Ectodermal cell (in vitro differentiated cells): ENCODE results near the gene IL2RA.
"Not testable (repeated sequence)": the region's sequence is repeated elsewhere in the genome, so short reads cannot be mapped to it uniquely, and the experiment has no call there.

Source experiments
- H3K27ac ChIP-seq: 2 replicates; pipeline ENCODE4 v1.7.0; 2013; ENCODE audit warnings: mild to moderate bottlenecking, low read depth, low read length; ENCODE audit not compliant: insufficient read depth, poor library complexity, severe bottlenecking
- H3K27me3 ChIP-seq: 2 replicates; pipeline ENCODE4 v1.7.0; 2013; ENCODE audit warnings: mild to moderate bottlenecking, low read length; ENCODE audit not compliant: insufficient read depth, control insufficient read depth, poor library complexity, severe bottlenecking
- H3K36me3 ChIP-seq: one replicate; pipeline ENCODE4 v1.7.0; 2013; ENCODE audit warnings: low read length; ENCODE audit not compliant: control insufficient read depth, insufficient read depth
- H3K4me1 ChIP-seq: one replicate; pipeline ENCODE4 v1.7.0; 2013; ENCODE audit warnings: low read length; ENCODE audit not compliant: control insufficient read depth, insufficient read depth
- H3K4me3 ChIP-seq: 2 replicates; pipeline ENCODE4 v1.7.0; 2013; ENCODE audit warnings: low read depth, low read length, control low read depth; ENCODE audit not compliant: insufficient read depth
- H3K9me3 ChIP-seq: 2 replicates; pipeline ENCODE4 v1.7.0; 2013; ENCODE audit warnings: mild to moderate bottlenecking, low read length, moderate library complexity; ENCODE audit not compliant: control insufficient read depth
- WGBS, 2 experiments: methylation state at CpG; one replicate each; pipeline ENCODE4 v1.1.7; 2013; ENCODE audit warnings: missing lambda C conversion rate in 2 of 2; 5-methylcytosine and 5-hydroxymethylcytosine counted together

The IL2RA gene

GRCh38 chr10:6048281-6049030 is 13.7 kb downstream of the IL2RA start:
- 93 to 95% methylated on average over 7 of the region's 7 CpGs for WGBS, 2 experiments
- no peaks in the 10 kb centered on the region for H3K36me3 ChIP-seq
- no peak overlapping the region for H3K4me3 ChIP-seq
- no peaks in the 10 kb centered on the region for H3K9me3 ChIP-seq
- H3K27ac ChIP-seq: no peak overlapping the region
- H3K27me3 ChIP-seq: no peaks in the 10 kb centered on the region
- no peaks in the 10 kb centered on the region for H3K4me1 ChIP-seq

GRCh38 chr10:6047847-6048246 is 14.3 kb downstream of the IL2RA start:
- Histone ChIP-seq H3K9me3 (no peaks in the 10 kb centered on the region), H3K4me3 (no peak overlapping the region), H3K4me1 (no peaks in the 10 kb centered on the region), H3K27ac (no peak overlapping the region), H3K36me3 (no peaks in the 10 kb centered on the region), H3K27me3 (no peaks in the 10 kb centered on the region)
- 94 to 97% methylated on average over 7 of the region's 7 CpGs for WGBS, 2 experiments

GRCh38 chr10:6046773-6047611 is 15.2 kb downstream of the IL2RA start:
- H3K36me3 ChIP-seq: no peaks in the 10 kb centered on the region
- H3K27me3 ChIP-seq: no peaks in the 10 kb centered on the region
- WGBS, 2 experiments: 91 to 93% methylated on average over 11 to 13 of the region's 14 CpGs
- no peaks in the 10 kb centered on the region for H3K9me3 ChIP-seq
- no peak overlapping the region for H3K27ac ChIP-seq
- H3K4me1 ChIP-seq: no peaks in the 10 kb centered on the region
- no peak overlapping the region for H3K4me3 ChIP-seq

- no peaks in the 10 kb centered on the region for H3K4me1 ChIP-seq
- 86% methylated on average over 9 of the region's 9 CpGs for WGBS, 2 experiments
- no peak overlapping the region for H3K4me3 ChIP-seq
- no peaks in the 10 kb centered on the region for H3K36me3 ChIP-seq
- H3K27ac ChIP-seq: no peak overlapping the region
- no peaks in the 10 kb centered on the region for H3K9me3 ChIP-seq
- H3K27me3 ChIP-seq: no peaks in the 10 kb centered on the region
Measured at GRCh38 chr10:6045878-6046772, 16.0 kb downstream of the IL2RA start.

GRCh38 chr10:6045314-6045848 is 16.8 kb downstream of the IL2RA start:
- no peaks in the 10 kb centered on the region for H3K4me1 ChIP-seq
- no peak overlapping the region for H3K4me3 ChIP-seq
- no peaks in the 10 kb centered on the region for H3K27me3 ChIP-seq
- H3K9me3 ChIP-seq: no peaks in the 10 kb centered on the region
- 78 to 83% methylated on average over 5 to 8 of the region's 8 CpGs for WGBS, 2 experiments
- H3K27ac ChIP-seq: no peak overlapping the region
- H3K36me3 ChIP-seq: no peaks in the 10 kb centered on the region

GRCh38 chr10:6044751-6045313 is 17.3 kb downstream of the IL2RA start:
- H3K9me3 ChIP-seq: no peaks in the 10 kb centered on the region
- H3K4me3 ChIP-seq: no peak overlapping the region
- H3K36me3 ChIP-seq: no peaks in the 10 kb centered on the region
- H3K4me1 ChIP-seq: no peaks in the 10 kb centered on the region
- WGBS, 2 experiments: 92 to 94% methylated on average over 4 of the region's 4 CpGs
- no peak overlapping the region for H3K27ac ChIP-seq
- H3K27me3 ChIP-seq: no peaks in the 10 kb centered on the region

- no peaks in the 10 kb centered on the region for H3K36me3 ChIP-seq
- H3K27me3 ChIP-seq: no peaks in the 10 kb centered on the region
- no peak overlapping the region for H3K4me3 ChIP-seq
- WGBS, 2 experiments: 79 to 81% methylated on average over 7 of the region's 7 CpGs
- no peaks in the 10 kb centered on the region for H3K9me3 ChIP-seq
- no peak overlapping the region for H3K27ac ChIP-seq
- H3K4me1 ChIP-seq: no peaks in the 10 kb centered on the region
Measured at GRCh38 chr10:6044060-6044459, 18.1 kb downstream of the IL2RA start.

- 84 to 89% methylated on average over 6 of the region's 6 CpGs for WGBS, 2 experiments
- H3K27me3 ChIP-seq, H3K9me3 ChIP-seq, H3K27ac ChIP-seq, H3K36me3 ChIP-seq, H3K4me3 ChIP-seq, H3K4me1 ChIP-seq: not testable (repeated sequence)
Measured at GRCh38 chr10:6043377-6043776, 18.8 kb downstream of the IL2RA start.

GRCh38 chr10:6040205-6040604 is 22.0 kb downstream of the IL2RA start:
- Histone ChIP-seq H3K27ac (no peak overlapping the region), H3K36me3 (no peaks in the 10 kb centered on the region), H3K4me1 (peaks cover 5% of the 10 kb centered on the region), H3K27me3 (no peaks in the 10 kb centered on the region), H3K4me3 (no peak overlapping the region), H3K9me3 (no peaks in the 10 kb centered on the region)
- WGBS, 2 experiments: 93 to 100% methylated on average over 2 to 4 of the region's 5 CpGs
